ENCODE data around the gene TMED9. TPM values are rescaled to one million over a fixed set of nuclear protein-coding genes. Genes with fewer than 3 reads are reported as not detected.

Gene TMED9
- total RNA-seq, 6 donors from 2014 or later: 28.3 to 187 (median 110) TPM

GRCh38 chr5:177576169-177576568, 15.8 kb upstream of the TMED9 start:
- Histone ChIP-seq H3K27me3 (no peaks in the 10 kb centered on the region), H3K27ac (no peak overlapping the region), H3K4me1 (no peaks in the 10 kb centered on the region), H3K36me3 (no peaks in the 10 kb centered on the region), H3K9me3 (no peaks in the 10 kb centered on the region), H3K4me3 (no peak overlapping the region)
- DNase-seq (no peak), ATAC-seq (ENCODE audit: low FRiP score in 2 of 2) (no peak)
- WGBS, 2 donors: 85 to 86% methylated on average over 10 of the region's 10 CpGs
- no peak for TF ChIP-seq CTCF (IDR thresholded peaks at IDR 0.05)
- TF ChIP-seq POLR2AphosphoS5 (IDR thresholded peaks at IDR 0.05): no peak
- TF ChIP-seq EP300 (IDR thresholded peaks at IDR 0.05): no peak
- TF ChIP-seq POLR2A (IDR thresholded peaks at IDR 0.05): no peak

GRCh38 chr5:177578316-177578715, 13.7 kb upstream of the TMED9 start:
- Histone ChIP-seq H3K4me3 (no peak overlapping the region), H3K4me1 (no peaks in the 10 kb centered on the region), H3K27me3 (no peaks in the 10 kb centered on the region), H3K36me3 (no peaks in the 10 kb centered on the region), H3K9me3 (no peaks in the 10 kb centered on the region), H3K27ac (no peak overlapping the region)
- TF ChIP-seq POLR2AphosphoS5 (IDR thresholded peaks at IDR 0.05) (no peak), EP300 (IDR thresholded peaks at IDR 0.05) (no peak), CTCF (IDR thresholded peaks at IDR 0.05) (no peak)
- DNase-seq (no peak), ATAC-seq (ENCODE audit: low FRiP score in 2 of 2) (no peak)
- 87 to 89% methylated on average over 8 of the region's 8 CpGs for WGBS, 2 donors

GRCh38 chr5:177588413-177588909, 3.5 kb upstream of the TMED9 start:
- Histone ChIP-seq H3K4me3 (no peak overlapping the region), H3K27ac (no peak overlapping the region), H3K9me3 (no peaks in the 10 kb centered on the region), H3K27me3 (no peaks in the 10 kb centered on the region), H3K36me3 (peaks cover 0 to 3% (median 1%) of the 10 kb centered on the region in 4 donors), H3K4me1 (peaks cover 8 to 17% (median 12%) of the 10 kb centered on the region in 4 donors)
- TF ChIP-seq EP300 (IDR thresholded peaks at IDR 0.05) (no peak), POLR2AphosphoS5 (IDR thresholded peaks at IDR 0.05) (no peak), POLR2A (IDR thresholded peaks at IDR 0.05) (no peak), CTCF (IDR thresholded peaks at IDR 0.05) (no peak)
- DNase-seq (no peak), ATAC-seq (ENCODE audit: low FRiP score in 2 of 2) (no peak)
- 46 to 48% methylated on average over 13 of the region's 13 CpGs for WGBS, 2 donors

- Histone ChIP-seq H3K27me3 (no peaks in the 10 kb centered on the region), H3K4me3 (no peak overlapping the region), H3K9me3 (no peaks in the 10 kb centered on the region), H3K27ac (no peak overlapping the region), H3K36me3 (peaks cover 19 to 22% (median 20%) of the 10 kb centered on the region in 4 donors), H3K4me1 (peaks cover 12 to 23% (median 13%) of the 10 kb centered on the region in 4 donors)
- ATAC-seq (ENCODE audit: low FRiP score in 2 of 2): no peak
- WGBS, 2 donors: 54 to 76% methylated on average over 1 of the region's 1 CpG
- DNase-seq: no peak
- TF ChIP-seq EP300 (IDR thresholded peaks at IDR 0.05) (no peak), POLR2A (IDR thresholded peaks at IDR 0.05) (no peak), CTCF (IDR thresholded peaks at IDR 0.05) (no peak), POLR2AphosphoS5 (IDR thresholded peaks at IDR 0.05) (no peak)
Measured at GRCh38 chr5:177590406-177590805, 1.6 kb upstream of the TMED9 start.

GRCh38 chr5:177591690-177592009, 353 bp upstream of the TMED9 start:
- DNase-seq: no peak
- Histone ChIP-seq H3K27ac (peak overlapping the region; percentile 76 to 89 (median 85)), H3K4me3 (peak overlapping the region; percentile 28 to 98 (median 84)), H3K27me3 (no peaks in the 10 kb centered on the region), H3K9me3 (no peaks in the 10 kb centered on the region), H3K4me1 (peaks cover 12 to 23% (median 13%) of the 10 kb centered on the region in 4 donors), H3K36me3 (peaks cover 28 to 35% (median 33%) of the 10 kb centered on the region in 4 donors)
- WGBS, 2 donors: 20 to 24% methylated on average over 8 of the region's 8 CpGs
- no peak for TF ChIP-seq CTCF (IDR thresholded peaks at IDR 0.05)
- TF ChIP-seq EP300 (IDR thresholded peaks at IDR 0.05): no peak
- TF ChIP-seq POLR2A (IDR thresholded peaks at IDR 0.05): no peak
- no peak for ATAC-seq (ENCODE audit: low FRiP score in 2 of 2)

Data from upper lobe of left lung (tissue), 6 donors.